ENCODE measurements around the gene NELFA.

DNA sequence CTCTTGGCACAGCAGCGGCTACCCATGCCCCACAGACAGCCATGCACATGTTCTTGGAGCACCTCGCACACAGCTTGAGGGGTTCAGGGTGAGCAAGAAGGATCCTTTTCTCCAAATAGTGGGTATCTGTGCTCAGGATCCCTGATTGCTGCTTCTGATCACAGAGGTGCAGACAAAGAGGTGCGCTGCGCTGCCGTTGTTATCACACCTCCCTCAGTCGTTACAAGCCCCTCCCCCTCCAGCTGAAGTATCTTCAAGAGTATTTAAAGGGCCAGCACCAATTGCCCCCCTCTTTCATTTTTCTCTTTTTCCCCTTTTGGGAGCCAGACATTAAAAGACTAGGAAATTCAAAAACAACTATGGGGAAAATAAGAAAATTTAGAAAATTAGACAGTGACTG, 44.3 kb downstream of the NELFA start:
- TF ChIP-seq, protein P1, sequence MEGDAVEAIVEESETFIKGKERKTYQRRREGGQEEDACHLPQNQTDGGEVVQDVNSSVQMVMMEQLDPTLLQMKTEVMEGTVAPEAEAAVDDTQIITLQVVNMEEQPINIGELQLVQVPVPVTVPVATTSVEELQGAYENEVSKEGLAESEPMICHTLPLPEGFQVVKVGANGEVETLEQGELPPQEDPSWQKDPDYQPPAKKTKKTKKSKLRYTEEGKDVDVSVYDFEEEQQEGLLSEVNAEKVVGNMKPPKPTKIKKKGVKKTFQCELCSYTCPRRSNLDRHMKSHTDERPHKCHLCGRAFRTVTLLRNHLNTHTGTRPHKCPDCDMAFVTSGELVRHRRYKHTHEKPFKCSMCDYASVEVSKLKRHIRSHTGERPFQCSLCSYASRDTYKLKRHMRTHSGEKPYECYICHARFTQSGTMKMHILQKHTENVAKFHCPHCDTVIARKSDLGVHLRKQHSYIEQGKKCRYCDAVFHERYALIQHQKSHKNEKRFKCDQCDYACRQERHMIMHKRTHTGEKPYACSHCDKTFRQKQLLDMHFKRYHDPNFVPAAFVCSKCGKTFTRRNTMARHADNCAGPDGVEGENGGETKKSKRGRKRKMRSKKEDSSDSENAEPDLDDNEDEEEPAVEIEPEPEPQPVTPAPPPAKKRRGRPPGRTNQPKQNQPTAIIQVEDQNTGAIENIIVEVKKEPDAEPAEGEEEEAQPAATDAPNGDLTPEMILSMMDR (IDR thresholded peaks at IDR 0.05; ENCODE audit: low read depth, low read length): no peak
- no peak for TF ChIP-seq EZH2phosphoT487 (IDR thresholded peaks at IDR 0.05; ENCODE audit: low read depth)

All from OCI-LY3 (cell line).